ENCODE data around the gene ATP6V1E1.

ATP6V1E1 gene

DNA sequence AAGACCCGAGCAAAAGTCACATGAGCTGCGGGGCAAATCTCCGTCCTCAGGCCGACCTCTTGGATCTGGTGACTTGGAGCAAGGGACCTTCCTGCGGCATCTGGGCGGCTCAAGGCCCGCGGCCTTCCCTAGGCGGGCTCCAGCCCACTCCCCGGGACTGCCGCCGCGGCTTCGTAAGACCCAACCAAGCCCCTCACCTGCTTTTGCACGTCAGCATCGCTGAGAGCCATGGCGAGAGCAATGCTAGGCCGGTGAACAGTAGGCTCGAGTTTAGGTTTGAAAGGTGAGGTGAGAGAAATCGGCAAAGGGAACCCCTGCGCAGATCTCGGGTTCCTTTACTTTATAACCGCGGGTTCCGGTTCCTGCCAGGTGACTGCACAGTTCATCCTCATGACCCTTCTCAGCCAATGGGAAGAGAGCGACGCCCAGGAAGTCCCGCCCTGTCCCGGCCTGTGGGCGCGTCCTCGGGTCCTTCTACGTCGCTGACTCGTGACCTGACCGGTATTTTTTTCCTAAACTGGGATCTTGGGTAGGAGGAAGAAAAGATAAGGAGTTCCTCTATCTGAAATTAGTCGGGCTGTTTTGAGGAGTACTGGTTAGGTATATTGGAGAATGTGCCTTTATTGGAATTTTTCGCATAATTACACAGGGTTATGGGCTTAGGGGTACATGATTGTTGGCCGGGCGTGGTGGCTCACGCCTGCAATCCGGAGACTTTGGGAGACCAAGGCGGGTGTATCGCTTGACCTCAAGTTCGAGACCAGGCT is at the start of gene ATP6V1E1 (continued):
- TF ChIP-seq ZBTB26 (tag by site-specific recombination; optimal IDR thresholded peaks at IDR 0.05) (peak; percentile 49), ZNF639 (tag by site-specific recombination; IDR thresholded peaks at IDR 0.05) (0 out of 2 replicates have a peak, but pooled peaks have one; percentile 22), ZNF112 (tag by site-specific recombination; IDR thresholded peaks at IDR 0.05) (no peak), HIC1 (tag by site-specific recombination; IDR thresholded peaks at IDR 0.05) (0 out of 2 replicates have a peak, but pooled peaks have one; percentile 17), EGR2 (tag by site-specific recombination; IDR thresholded peaks at IDR 0.05; ENCODE audit: low read depth) (0 out of 2 replicates have a peak, but pooled peaks have one; percentile 16), SALL2 (tag by site-specific recombination; IDR thresholded peaks at IDR 0.05; ENCODE audit: borderline replicate concordance) (no peak), ZNF776 (tag by site-specific recombination; IDR thresholded peaks at IDR 0.05; ENCODE audit: borderline replicate concordance) (no peak), ZNF324 (tag by site-specific recombination; IDR thresholded peaks at IDR 0.05) (0 out of 2 replicates have a peak, but pooled peaks have one; percentile 16), KLF7 (tag by site-specific recombination; IDR thresholded peaks at IDR 0.05; ENCODE audit: borderline replicate concordance) (no peak; the same call in 1 of the 2 replicates), ZBTB20 (tag by site-specific recombination; IDR thresholded peaks at IDR 0.05) (peak; percentile 52), KLF9 (tag by site-specific recombination; IDR thresholded peaks at IDR 0.05; ENCODE audit: low read depth) (peak; percentile 20; the same call in 1 of the 2 replicates), ZNF391 (tag by site-specific recombination; IDR thresholded peaks at IDR 0.05; ENCODE audit: borderline replicate concordance, low read depth) (0 out of 2 replicates have a peak, but pooled peaks have one; percentile 32), ZNF302 (tag by site-specific recombination; IDR thresholded peaks at IDR 0.05; ENCODE audit: low read depth) (no peak), ZNF426 (tag by site-specific recombination; IDR thresholded peaks at IDR 0.05) (no peak), ZNF18 (tag by site-specific recombination; IDR thresholded peaks at IDR 0.05) (no peak), ZNF561 (tag by site-specific recombination; IDR thresholded peaks at IDR 0.05; ENCODE audit: borderline replicate concordance) (no peak), KLF16 (tag by site-specific recombination; IDR thresholded peaks at IDR 0.05) (0 out of 2 replicates have a peak, but pooled peaks have one; percentile 5), IKZF3 (tag by site-specific recombination; IDR thresholded peaks at IDR 0.05) (peak; percentile 92)
- TF ChIP-seq, protein P1, sequence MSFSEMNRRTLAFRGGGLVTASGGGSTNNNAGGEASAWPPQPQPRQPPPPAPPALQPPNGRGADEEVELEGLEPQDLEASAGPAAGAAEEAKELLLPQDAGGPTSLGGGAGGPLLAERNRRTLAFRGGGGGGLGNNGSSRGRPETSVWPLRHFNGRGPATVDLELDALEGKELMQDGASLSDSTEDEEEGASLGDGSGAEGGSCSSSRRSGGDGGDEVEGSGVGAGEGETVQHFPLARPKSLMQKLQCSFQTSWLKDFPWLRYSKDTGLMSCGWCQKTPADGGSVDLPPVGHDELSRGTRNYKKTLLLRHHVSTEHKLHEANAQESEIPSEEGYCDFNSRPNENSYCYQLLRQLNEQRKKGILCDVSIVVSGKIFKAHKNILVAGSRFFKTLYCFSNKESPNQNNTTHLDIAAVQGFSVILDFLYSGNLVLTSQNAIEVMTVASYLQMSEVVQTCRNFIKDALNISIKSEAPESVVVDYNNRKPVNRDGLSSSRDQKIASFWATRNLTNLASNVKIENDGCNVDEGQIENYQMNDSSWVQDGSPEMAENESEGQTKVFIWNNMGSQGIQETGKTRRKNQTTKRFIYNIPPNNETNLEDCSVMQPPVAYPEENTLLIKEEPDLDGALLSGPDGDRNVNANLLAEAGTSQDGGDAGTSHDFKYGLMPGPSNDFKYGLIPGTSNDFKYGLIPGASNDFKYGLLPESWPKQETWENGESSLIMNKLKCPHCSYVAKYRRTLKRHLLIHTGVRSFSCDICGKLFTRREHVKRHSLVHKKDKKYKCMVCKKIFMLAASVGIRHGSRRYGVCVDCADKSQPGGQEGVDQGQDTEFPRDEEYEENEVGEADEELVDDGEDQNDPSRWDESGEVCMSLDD (tag by site-specific recombination; IDR thresholded peaks at IDR 0.05): peak; percentile 87
- TF ChIP-seq, protein P2, sequence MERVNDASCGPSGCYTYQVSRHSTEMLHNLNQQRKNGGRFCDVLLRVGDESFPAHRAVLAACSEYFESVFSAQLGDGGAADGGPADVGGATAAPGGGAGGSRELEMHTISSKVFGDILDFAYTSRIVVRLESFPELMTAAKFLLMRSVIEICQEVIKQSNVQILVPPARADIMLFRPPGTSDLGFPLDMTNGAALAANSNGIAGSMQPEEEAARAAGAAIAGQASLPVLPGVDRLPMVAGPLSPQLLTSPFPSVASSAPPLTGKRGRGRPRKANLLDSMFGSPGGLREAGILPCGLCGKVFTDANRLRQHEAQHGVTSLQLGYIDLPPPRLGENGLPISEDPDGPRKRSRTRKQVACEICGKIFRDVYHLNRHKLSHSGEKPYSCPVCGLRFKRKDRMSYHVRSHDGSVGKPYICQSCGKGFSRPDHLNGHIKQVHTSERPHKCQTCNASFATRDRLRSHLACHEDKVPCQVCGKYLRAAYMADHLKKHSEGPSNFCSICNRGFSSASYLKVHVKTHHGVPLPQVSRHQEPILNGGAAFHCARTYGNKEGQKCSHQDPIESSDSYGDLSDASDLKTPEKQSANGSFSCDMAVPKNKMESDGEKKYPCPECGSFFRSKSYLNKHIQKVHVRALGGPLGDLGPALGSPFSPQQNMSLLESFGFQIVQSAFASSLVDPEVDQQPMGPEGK (tag by site-specific recombination; IDR thresholded peaks at IDR 0.05): 0 out of 2 replicates have a peak, but pooled peaks have one; percentile 16
